HEK293 (cell line): ENCODE measurements around the gene TCEAL1.

ENCODE experiments used
- CTCF ChIA-PET: fragments of 350-600 bp; formaldehyde crosslinking; extraction: SDS; loops from one replicate; lab custom pipeline; 2021; ENCODE audit warnings: antibody characterized with exemption; lab: Yijun Ruan, JAX
- POLR2A ChIA-PET: fragments of 300-600 bp; formaldehyde crosslinking; extraction: SDS; loops from one replicate; lab custom pipeline; 2020; ENCODE audit warnings: antibody characterized with exemption, inconsistent platforms; lab: Yijun Ruan, JAX
- H3K27ac ChIP-seq: fragments of 200-500 bp; sonication (Bioruptor generic); 2 replicates; pipeline ENCODE4 v1.5.1; 2014; ENCODE audit warnings: low read depth, low read length, control low read depth, inconsistent platforms; ENCODE audit errors: extremely low read depth
- H3K36me3 ChIP-seq, 2 experiments: fragments of 200-500 bp in 1 of 2; sonication (Bioruptor generic) in 1 of 2; 1 replicate in 1 of 2; 2 replicates in 1 of 2; pipeline ENCODE4 v1.5.1; 2014 to 2017; ENCODE audit warnings: inconsistent platforms in 2 of 2, low read length in 2 of 2; ENCODE audit not compliant: control insufficient read depth in 2 of 2, insufficient read depth in 1 of 2
- H3K4me1 ChIP-seq: fragments of 200-500 bp; sonication (Bioruptor generic); 2 replicates; pipeline ENCODE4 v1.5.1; 2014; ENCODE audit warnings: mild to moderate bottlenecking, low read length, inconsistent platforms; ENCODE audit not compliant: control insufficient read depth, insufficient read depth
- H3K4me3 ChIP-seq: 2 replicates; pipeline ENCODE4 v1.5.1; 2011; ENCODE audit warnings: low read depth, mild to moderate bottlenecking, control low read depth, low read length, moderate library complexity
- H3K9me3 ChIP-seq: fragments of 200-500 bp; sonication (Bioruptor generic); 2 replicates; pipeline ENCODE4 v1.5.1; 2014; ENCODE audit warnings: low read depth, low read length, inconsistent platforms; ENCODE audit not compliant: control insufficient read depth, insufficient read depth
- KLF16 ChIP-seq: fragments of 450-650 bp; formaldehyde crosslinking; IDR thresholded peaks from 2 replicates; pipeline ENCODE4 v1.5.1; 2017; ENCODE audit warnings: missing biosample characterization, missing genetic modification characterization
- PRDM1 ChIP-seq: fragments of 450-650 bp; formaldehyde crosslinking; IDR thresholded peaks from 2 replicates; pipeline ENCODE4; 2016; ENCODE audit warnings: missing biosample characterization, missing genetic modification characterization
- ZBTB17 ChIP-seq: fragments of 450-650 bp; formaldehyde crosslinking; IDR thresholded peaks from 2 replicates; pipeline ENCODE4 v1.5.1; 2016; ENCODE audit warnings: missing biosample characterization, missing genetic modification characterization
- ZBTB7A ChIP-seq: fragments of 450-650 bp; formaldehyde crosslinking; IDR thresholded peaks from 2 replicates; pipeline ENCODE4 v1.5.1; 2016; ENCODE audit warnings: low read depth, missing biosample characterization, missing genetic modification characterization
- ZNF184 ChIP-seq: fragments of 450-650 bp; IDR thresholded peaks from 2 replicates; pipeline ENCODE4 v1.5.1; 2018; ENCODE audit warnings: missing biosample characterization, mild to moderate bottlenecking, missing genetic modification characterization
- ZNF292 ChIP-seq: fragments of 450-650 bp; formaldehyde crosslinking; IDR thresholded peaks from 2 replicates; pipeline ENCODE4 v1.5.1; 2016; ENCODE audit warnings: low read depth, missing biosample characterization, missing genetic modification characterization, borderline replicate concordance
- ZNF335 ChIP-seq: fragments of 450-650 bp; formaldehyde crosslinking; conservative IDR thresholded peaks from 2 replicates; pipeline ENCODE4 v1.5.1; 2016; ENCODE audit warnings: missing biosample characterization, missing genetic modification characterization
- ZNF354C ChIP-seq: fragments of 450-650 bp; formaldehyde crosslinking; IDR thresholded peaks from 2 replicates; pipeline ENCODE4 v1.5.1; 2016; ENCODE audit warnings: missing biosample characterization, missing genetic modification characterization, low read depth, borderline replicate concordance
- ZNF501 ChIP-seq: fragments of 450-650 bp; formaldehyde crosslinking; IDR thresholded peaks from 2 replicates; pipeline ENCODE4 v1.5.1; 2016; ENCODE audit warnings: missing biosample characterization, missing genetic modification characterization
- ZNF777 ChIP-seq: fragments of 450-650 bp; formaldehyde crosslinking; IDR thresholded peaks from 2 replicates; pipeline ENCODE4 v1.5.1; 2017; ENCODE audit warnings: missing biosample characterization, missing genetic modification characterization, borderline replicate concordance
- ZNF830 ChIP-seq: fragments of 450-650 bp; IDR thresholded peaks from 2 replicates; pipeline ENCODE4 v1.5.0; 2018; ENCODE audit warnings: missing biosample characterization, missing genetic modification characterization, low read depth, mild to moderate bottlenecking, moderate library complexity
- TF ChIP-seq, protein P1 (sequence below): fragments of 450-650 bp; formaldehyde crosslinking; IDR thresholded peaks from 2 replicates; pipeline ENCODE4 v1.5.1; 2016; ENCODE audit warnings: missing biosample characterization, missing genetic modification characterization
- TF ChIP-seq, protein P2 (sequence below): fragments of 450-650 bp; formaldehyde crosslinking; IDR thresholded peaks from 2 replicates; pipeline ENCODE4 v1.5.1; 2016; ENCODE audit warnings: missing biosample characterization, missing genetic modification characterization
- TF ChIP-seq, protein P3 (sequence below): fragments of 450-650 bp; formaldehyde crosslinking; conservative IDR thresholded peaks from 2 replicates; pipeline ENCODE4 v1.5.1; 2016; ENCODE audit warnings: low read depth, missing biosample characterization, missing genetic modification characterization

TCEAL1 gene

DNA sequence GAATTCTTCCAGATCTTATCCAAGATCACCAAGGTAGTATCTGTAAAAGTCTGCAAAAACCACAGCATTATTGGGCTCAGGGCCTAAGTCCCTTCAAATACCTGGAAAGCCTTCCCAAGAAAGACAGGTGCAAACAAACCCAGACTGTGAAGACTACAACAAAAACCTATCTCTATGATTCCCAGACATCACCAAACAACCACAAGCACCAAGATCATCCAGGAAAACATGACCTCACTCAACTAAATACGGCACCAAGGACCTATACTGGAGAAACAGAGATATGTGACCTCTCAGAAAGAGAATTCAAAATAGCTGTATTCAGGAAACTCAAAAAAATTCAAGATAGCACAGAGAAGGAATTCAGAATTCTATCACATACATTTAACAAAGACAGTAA, 15.3 kb downstream of the TCEAL1 start:
- CTCF ChIA-PET: interaction anchor here (0.6 to 1.3 kb wide), 3 partner anchors 14 to 154 kb away, joined by 3 to 5 read pairs (median 3); no protein-coding TSS in a partner anchor
- H3K36me3 ChIP-seq: no peaks in the 10 kb centered on the region
- POLR2A ChIA-PET: no interaction called here
- no peak for TF ChIP-seq ZNF501 (tag by site-specific recombination)
- TF ChIP-seq ZBTB17 (tag by site-specific recombination): peak; percentile 88
- no peak for TF ChIP-seq ZNF777 (tag by site-specific recombination)
- TF ChIP-seq, all 188 proteins: peak for 1
- H3K9me3 ChIP-seq: no peaks in the 10 kb centered on the region
- no peak overlapping the region for H3K4me3 ChIP-seq
- H3K4me1 ChIP-seq: no peaks in the 10 kb centered on the region
- H3K27ac ChIP-seq: no peak overlapping the region

DNA sequence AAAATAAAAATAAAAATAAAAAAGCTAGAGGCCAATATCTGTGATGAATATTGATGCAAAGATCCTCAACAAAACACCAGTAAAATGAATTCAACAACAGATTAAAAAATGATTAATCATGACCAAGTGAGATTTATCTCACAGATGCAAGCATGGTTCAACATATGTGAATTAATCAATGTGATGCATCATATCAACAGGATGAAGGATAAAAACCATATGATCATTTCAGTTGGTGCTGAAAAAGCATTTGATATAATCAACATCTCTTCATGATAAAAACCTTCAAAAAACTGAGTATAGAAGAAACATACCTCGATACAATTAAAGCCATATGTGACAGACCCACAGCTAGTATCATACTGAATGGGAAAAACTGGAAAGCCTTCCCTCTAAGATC, 18.9 kb downstream of the TCEAL1 start:
- Histone ChIP-seq H3K27ac (no peak overlapping the region), H3K4me1 (no peaks in the 10 kb centered on the region), H3K36me3 (no peaks in the 10 kb centered on the region), H3K4me3 (no peak overlapping the region), H3K9me3 (no peaks in the 10 kb centered on the region)
- ChIA-PET CTCF (interaction anchor here (0.7 to 2.0 kb wide), 3 partner anchors 17 to 160 kb away, joined by 3 to 4 read pairs (median 4); no protein-coding TSS in a partner anchor), POLR2A (no interaction called here)
- TF ChIP-seq, protein P1, sequence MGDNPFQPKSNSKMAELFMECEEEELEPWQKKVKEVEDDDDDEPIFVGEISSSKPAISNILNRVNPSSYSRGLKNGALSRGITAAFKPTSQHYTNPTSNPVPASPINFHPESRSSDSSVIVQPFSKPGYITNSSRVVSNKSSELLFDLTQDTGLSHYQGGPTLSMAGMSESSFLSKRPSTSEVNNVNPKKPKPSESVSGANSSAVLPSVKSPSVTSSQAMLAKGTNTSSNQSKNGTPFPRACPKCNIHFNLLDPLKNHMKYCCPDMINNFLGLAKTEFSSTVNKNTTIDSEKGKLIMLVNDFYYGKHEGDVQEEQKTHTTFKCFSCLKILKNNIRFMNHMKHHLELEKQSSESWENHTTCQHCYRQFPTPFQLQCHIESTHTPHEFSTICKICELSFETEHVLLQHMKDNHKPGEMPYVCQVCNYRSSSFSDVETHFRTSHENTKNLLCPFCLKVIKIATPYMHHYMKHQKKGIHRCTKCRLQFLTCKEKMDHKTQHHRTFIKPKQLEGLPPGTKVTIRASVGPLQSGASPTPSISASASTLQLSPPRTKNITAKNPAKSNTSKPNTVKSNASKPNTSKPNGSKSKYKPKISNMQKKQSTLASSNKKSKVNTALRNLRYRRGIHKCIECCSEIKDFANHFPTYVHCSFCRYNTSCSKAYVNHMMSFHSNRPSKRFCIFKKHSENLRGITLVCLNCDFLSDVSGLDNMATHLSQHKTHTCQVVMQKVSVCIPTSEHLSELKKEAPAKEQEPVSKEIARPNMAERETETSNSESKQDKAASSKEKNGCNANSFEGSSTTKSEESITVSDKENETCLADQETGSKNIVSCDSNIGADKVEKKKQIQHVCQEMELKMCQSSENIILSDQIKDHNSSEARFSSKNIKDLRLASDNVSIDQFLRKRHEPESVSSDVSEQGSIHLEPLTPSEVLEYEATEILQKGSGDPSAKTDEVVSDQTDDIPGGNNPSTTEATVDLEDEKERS (tag by site-specific recombination): no peak
- TF ChIP-seq, protein P2, sequence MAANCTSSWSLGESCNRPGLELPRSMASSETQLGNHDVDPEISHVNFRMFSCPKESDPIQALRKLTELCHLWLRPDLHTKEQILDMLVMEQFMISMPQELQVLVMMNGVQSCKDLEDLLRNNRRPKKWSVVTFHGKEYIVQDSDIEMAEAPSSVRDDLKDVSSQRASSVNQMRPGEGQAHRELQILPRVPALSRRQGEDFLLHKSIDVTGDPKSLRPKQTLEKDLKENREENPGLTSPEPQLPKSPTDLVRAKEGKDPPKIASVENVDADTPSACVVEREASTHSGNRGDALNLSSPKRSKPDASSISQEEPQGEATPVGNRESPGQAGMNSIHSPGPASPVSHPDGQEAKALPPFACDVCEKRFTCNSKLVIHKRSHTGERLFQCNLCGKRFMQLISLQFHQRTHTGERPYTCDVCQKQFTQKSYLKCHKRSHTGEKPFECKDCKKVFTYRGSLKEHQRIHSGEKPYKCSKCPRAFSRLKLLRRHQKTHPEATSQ (tag by site-specific recombination): no peak
- TF ChIP-seq ZNF830 (tag by site-specific recombination): no peak
- no peak for TF ChIP-seq KLF16 (tag by site-specific recombination)
- TF ChIP-seq ZBTB7A (tag by site-specific recombination): no peak

DNA sequence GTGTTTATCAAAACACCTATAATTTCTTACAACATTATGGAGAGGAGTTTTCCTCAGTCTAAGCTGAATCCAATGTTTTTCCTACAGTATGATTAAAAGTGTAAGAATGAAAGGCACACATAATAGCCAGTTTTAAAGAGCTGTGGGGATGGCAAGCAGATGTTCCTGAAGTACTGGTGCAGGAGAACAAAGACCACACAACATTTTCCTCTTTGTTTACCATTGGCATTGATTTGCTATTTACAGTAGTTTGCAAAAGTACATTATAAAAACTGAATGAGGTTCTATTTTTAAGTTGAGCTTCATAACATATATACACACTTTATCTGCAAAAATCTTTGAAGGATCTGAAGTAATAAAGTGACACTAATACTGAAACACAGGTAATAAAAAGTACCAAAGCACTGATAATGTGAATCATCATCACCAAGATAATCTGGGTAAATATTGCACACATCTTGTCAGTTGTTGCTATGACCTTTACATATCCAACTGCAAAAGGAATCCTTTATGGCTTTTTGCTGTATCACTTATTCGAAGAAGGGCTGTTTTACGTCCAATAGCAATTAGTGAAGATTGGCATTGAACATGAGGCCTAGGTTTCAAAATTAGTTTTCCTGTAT, 22.5 kb downstream of the TCEAL1 start:
- ChIA-PET CTCF (interaction anchor here (1.1 kb wide), 1 partner anchor 21 kb away, joined by 3 read pairs; no protein-coding TSS in a partner anchor), POLR2A (no interaction called here)
- Histone ChIP-seq H3K4me3 (no peak overlapping the region), H3K4me1 (no peaks in the 10 kb centered on the region), H3K36me3 (no peaks in the 10 kb centered on the region), H3K9me3 (no peaks in the 10 kb centered on the region), H3K27ac (no peak overlapping the region)
- TF ChIP-seq ZNF184 (tag by site-specific recombination) (no peak), PRDM1 (tag by site-specific recombination) (no peak), ZNF354C (tag by site-specific recombination) (no peak), ZNF335 (no peak), ZNF292 (no peak)
- TF ChIP-seq, protein P3, sequence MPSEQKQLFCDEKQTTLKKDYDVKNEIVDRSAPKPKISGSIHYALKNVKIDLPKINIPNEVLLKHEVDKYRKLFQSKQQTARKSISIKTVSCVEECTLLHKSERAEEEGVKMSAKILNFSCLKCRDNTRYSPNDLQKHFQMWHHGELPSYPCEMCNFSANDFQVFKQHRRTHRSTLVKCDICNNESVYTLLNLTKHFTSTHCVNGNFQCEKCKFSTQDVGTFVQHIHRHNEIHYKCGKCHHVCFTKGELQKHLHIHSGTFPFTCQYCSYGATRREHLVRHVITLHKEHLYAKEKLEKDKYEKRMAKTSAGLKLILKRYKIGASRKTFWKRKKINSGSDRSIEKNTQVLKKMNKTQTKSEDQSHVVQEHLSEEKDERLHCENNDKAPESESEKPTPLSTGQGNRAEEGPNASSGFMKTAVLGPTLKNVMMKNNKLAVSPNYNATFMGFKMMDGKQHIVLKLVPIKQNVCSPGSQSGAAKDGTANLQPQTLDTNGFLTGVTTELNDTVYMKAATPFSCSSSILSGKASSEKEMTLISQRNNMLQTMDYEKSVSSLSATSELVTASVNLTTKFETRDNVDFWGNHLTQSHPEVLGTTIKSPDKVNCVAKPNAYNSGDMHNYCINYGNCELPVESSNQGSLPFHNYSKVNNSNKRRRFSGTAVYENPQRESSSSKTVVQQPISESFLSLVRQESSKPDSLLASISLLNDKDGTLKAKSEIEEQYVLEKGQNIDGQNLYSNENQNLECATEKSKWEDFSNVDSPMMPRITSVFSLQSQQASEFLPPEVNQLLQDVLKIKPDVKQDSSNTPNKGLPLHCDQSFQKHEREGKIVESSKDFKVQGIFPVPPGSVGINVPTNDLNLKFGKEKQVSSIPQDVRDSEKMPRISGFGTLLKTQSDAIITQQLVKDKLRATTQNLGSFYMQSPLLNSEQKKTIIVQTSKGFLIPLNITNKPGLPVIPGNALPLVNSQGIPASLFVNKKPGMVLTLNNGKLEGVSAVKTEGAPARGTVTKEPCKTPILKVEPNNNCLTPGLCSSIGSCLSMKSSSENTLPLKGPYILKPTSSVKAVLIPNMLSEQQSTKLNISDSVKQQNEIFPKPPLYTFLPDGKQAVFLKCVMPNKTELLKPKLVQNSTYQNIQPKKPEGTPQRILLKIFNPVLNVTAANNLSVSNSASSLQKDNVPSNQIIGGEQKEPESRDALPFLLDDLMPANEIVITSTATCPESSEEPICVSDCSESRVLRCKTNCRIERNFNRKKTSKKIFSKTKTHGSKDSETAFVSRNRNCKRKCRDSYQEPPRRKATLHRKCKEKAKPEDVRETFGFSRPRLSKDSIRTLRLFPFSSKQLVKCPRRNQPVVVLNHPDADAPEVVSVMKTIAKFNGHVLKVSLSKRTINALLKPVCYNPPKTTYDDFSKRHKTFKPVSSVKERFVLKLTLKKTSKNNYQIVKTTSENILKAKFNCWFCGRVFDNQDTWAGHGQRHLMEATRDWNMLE (tag by site-specific recombination): no peak
